ENCODE data around the gene ULK4. TPM values are rescaled to one million over a fixed set of nuclear protein-coding genes. Genes with fewer than 3 reads are reported as not detected.

Gene ULK4
- total RNA-seq, 4 donors from 2014 or later = 2.0 to 3.0 (median 2.3) TPM

DNA sequence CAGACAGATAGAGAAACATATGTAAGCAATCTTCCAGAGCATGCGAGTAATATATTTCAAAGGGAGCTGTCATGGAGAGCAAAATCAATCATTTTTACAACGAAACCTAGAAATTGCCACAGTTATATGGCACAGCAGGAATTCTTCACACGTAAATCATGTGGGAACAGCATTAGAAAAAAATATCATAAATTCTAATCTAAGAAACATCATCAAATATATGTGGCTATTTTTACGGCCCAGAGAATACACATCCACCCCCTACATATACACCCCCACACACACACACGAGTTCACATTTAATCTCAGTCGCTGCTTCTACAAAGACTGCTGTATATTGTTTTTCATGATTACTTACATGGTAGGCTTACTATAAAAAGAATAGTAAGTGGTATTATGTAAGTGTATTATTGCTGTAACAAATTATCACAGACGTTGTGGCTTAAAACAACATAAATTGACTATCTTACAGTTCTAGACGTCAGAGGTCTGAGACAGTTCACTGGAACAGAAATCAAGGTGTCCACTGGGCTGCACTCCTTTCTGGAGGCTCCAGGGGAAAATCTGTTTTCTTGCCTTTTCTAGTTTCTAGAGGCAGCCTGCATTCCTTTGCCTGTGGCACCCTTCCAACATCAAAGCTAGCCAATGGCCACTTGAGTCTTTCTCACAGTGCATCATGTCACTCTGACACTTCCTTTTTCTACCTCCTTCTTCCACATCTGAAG, 363.3 kb downstream of the ULK4 start:
- no peaks in the 10 kb centered on the region for H3K4me1 ChIP-seq
- intact Hi-C loops (cut with DNase I; ENCODE audit: low total_unique reads) = no loop called here
- no peaks in the 10 kb centered on the region for H3K9me3 ChIP-seq
- in situ Hi-C loops (cut with MboI; ENCODE audit: low sequenced_read_pairs in 4 of 4) = no loop called here
- no peaks in the 10 kb centered on the region for H3K36me3 ChIP-seq
- ATAC-seq (no peak), DNase-seq (no peak)
- H3K4me3 ChIP-seq = no peak overlapping the region
- TF ChIP-seq CTCF (IDR thresholded peaks at IDR 0.05 in 4 of 5, conservative IDR thresholded peaks at IDR 0.05 in 1 of 5) (no peak), POLR2A (IDR thresholded peaks at IDR 0.05) (no peak)
- no peaks in the 10 kb centered on the region for H3K27me3 ChIP-seq
- no peak overlapping the region for H3K27ac ChIP-seq

DNA sequence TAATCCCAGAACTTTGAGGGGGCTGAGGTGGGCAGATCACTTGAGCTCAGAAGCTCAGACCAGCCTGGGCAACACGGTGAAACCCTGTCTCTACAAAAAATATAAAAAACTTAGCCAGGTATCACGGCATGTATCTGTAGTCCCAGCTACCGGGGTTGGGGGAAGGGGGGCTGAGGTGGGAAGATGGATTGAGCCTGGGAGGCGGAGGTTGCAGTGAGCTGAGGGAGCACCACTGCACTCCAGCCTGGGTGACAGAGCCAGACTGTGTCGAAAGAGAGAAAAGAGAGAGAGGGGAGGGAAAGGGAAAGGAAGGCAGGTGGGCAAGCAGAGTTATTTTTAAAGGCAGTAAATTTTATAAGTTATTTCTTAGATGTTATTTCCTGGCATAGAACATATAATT, 368.1 kb downstream of the ULK4 start:
- H3K36me3 ChIP-seq = no peaks in the 10 kb centered on the region
- intact Hi-C loops (cut with DNase I; ENCODE audit: low total_unique reads) (no loop called here), in situ Hi-C loops (cut with MboI; ENCODE audit: low sequenced_read_pairs in 4 of 4) (no loop called here)
- H3K27ac ChIP-seq = no peak overlapping the region
- no peaks in the 10 kb centered on the region for H3K27me3 ChIP-seq
- H3K4me1 ChIP-seq = no peaks in the 10 kb centered on the region
- TF ChIP-seq POLR2A (IDR thresholded peaks at IDR 0.05) (no peak), CTCF (IDR thresholded peaks at IDR 0.05 in 4 of 5, conservative IDR thresholded peaks at IDR 0.05 in 1 of 5) (no peak)
- DNase-seq = no peak
- ATAC-seq = no peak
- no peaks in the 10 kb centered on the region for H3K9me3 ChIP-seq
- H3K4me3 ChIP-seq = no peak overlapping the region

GRCh38 chr3:41592753-41593510, 369.0 kb downstream of the ULK4 start:
- no peak for ATAC-seq
- no peak for DNase-seq
- Histone ChIP-seq H3K36me3 (no peaks in the 10 kb centered on the region), H3K27me3 (no peaks in the 10 kb centered on the region), H3K4me3 (no peak overlapping the region), H3K9me3 (no peaks in the 10 kb centered on the region), H3K4me1 (no peaks in the 10 kb centered on the region), H3K27ac (no peak overlapping the region)
- in situ Hi-C loops (cut with MboI; ENCODE audit: low sequenced_read_pairs in 4 of 4) = no loop called here
- TF ChIP-seq CTCF (IDR thresholded peaks at IDR 0.05 in 4 of 5, conservative IDR thresholded peaks at IDR 0.05 in 1 of 5) = no peak
- TF ChIP-seq POLR2A (IDR thresholded peaks at IDR 0.05) = no peak
- intact Hi-C loops (cut with DNase I; ENCODE audit: low total_unique reads) = no loop called here

- Histone ChIP-seq H3K27ac (no peak overlapping the region), H3K36me3 (no peaks in the 10 kb centered on the region), H3K9me3 (no peaks in the 10 kb centered on the region), H3K4me3 (no peak overlapping the region), H3K4me1 (no peaks in the 10 kb centered on the region), H3K27me3 (no peaks in the 10 kb centered on the region)
- TF ChIP-seq POLR2A (IDR thresholded peaks at IDR 0.05) = no peak
- TF ChIP-seq CTCF (IDR thresholded peaks at IDR 0.05 in 4 of 5, conservative IDR thresholded peaks at IDR 0.05 in 1 of 5) = no peak
- intact Hi-C loops (cut with DNase I; ENCODE audit: low total_unique reads) = no loop called here
- DNase-seq (no peak), ATAC-seq (no peak)
- in situ Hi-C loops (cut with MboI; ENCODE audit: low sequenced_read_pairs in 4 of 4) = no loop called here
Measured at GRCh38 chr3:41583014-41583413, 378.9 kb downstream of the ULK4 start.

Measured in gastrocnemius medialis (tissue), 4 donors.